Caki2 (cell line): Measurements from ENCODE around the gene CROCC2. TPM values are rescaled to one million over a fixed set of nuclear protein-coding genes. Genes with fewer than 3 reads are reported as not detected.

Source experiments
- DNase-seq: peaks from one replicate; pipeline ENCODE4 v3.0.0-alpha.2; 2015; ENCODE audit warnings: low read depth
- in situ Hi-C: cut with HindIII; loops from 2 replicates; pipeline ENCODE4 v1.10.0; 2016; ENCODE audit warnings: low sequenced_read_pairs, low pct_unique_long_range_greater_than_20kb, mixed read lengths
- total RNA-seq: library from RNA; depleted of rRNA; stranded (reverse); fragments of >200 nt; shearing (Covaris generic); gene quantifications from 2 replicates; pipeline ENCODE4 v1.2.3, GENCODE V29; 2014; ENCODE audit warnings: low replicate concordance

Gene CROCC2
- total RNA-seq, 1 experiment from 2014 or later: not detected

DNA sequence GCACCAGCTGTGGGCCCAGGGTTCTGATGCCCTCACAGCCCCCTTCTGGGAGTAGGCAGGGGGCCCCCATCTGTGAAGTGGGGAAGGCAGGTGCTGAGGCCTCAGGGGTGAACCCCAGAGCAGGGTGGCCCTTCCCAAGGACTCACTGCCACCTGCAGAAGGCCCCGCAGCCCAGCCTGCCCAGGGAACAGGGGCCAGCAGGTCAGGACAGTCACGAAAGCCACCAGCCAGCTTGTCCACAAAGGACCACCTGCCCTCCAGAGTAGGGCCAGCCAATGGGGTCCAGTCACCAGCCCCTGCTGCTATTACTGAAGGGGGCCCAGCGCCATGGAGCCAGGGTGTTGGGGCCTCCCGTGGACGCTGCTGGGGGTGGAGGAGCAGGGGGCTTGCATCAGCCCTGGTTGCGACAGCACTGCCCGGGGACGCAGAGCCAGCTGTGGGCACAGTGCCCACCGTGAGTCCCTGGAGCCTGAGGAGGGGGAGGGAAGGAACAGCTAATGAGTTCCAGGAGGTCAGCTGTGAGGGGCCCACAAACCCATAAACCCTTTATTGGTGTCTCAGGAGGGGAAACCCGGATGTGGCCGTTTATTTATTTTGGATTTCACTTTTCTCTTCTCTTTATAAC, 80.8 kb downstream of the CROCC2 start:
- DNase-seq: no peak
- in situ Hi-C loops: no loop called here

- in situ Hi-C loops: no loop called here
- no peak for DNase-seq
Measured at GRCh38 chr2:240987588-240987987, 81.5 kb downstream of the CROCC2 start.

GRCh38 chr2:240988146-240988545, 82.0 kb downstream of the CROCC2 start:
- DNase-seq: no peak
- in situ Hi-C loops: no loop called here

DNA sequence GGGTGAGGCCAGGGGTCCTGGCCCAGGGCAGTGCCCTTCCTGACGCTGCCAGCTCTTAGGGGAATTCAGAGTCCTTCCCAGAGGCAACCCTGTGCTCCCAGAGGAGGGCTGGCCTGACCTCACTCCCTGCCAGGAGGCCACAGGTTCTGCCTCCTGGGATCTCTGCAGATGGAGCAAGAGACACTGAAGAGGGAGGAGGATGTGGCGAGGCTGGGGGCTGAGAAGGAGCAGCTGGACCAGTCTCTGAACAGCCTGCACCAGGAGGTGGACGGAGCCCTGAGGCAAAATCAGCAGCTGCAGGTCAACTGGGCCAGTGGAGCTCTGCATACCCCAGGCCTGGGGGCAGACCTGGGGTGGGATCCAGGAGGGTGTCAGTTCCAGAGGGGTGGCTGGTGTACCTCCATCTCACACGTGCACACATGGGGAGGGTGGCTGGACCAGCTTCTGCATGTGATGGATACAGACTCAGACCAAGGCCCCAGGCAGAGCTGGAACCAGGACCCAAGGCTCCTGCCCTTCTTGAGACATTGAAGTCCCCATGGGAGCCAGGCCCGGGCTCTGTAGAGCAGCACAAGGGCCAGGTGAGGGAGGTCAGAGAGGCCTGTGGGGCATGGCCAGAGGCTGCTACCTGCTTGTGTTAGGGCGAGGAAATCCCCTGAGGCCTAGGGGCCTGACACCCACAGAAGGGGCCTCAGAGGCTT, 82.6 kb downstream of the CROCC2 start:
- DNase-seq: no peak
- in situ Hi-C loops: no loop called here

GRCh38 chr2:240989451-240990265, 83.5 kb downstream of the CROCC2 start:
- in situ Hi-C loops: no loop called here
- no peak for DNase-seq

GRCh38 chr2:240990266-240990529, 84.1 kb downstream of the CROCC2 start:
- DNase-seq: no peak
- in situ Hi-C loops: no loop called here

DNA sequence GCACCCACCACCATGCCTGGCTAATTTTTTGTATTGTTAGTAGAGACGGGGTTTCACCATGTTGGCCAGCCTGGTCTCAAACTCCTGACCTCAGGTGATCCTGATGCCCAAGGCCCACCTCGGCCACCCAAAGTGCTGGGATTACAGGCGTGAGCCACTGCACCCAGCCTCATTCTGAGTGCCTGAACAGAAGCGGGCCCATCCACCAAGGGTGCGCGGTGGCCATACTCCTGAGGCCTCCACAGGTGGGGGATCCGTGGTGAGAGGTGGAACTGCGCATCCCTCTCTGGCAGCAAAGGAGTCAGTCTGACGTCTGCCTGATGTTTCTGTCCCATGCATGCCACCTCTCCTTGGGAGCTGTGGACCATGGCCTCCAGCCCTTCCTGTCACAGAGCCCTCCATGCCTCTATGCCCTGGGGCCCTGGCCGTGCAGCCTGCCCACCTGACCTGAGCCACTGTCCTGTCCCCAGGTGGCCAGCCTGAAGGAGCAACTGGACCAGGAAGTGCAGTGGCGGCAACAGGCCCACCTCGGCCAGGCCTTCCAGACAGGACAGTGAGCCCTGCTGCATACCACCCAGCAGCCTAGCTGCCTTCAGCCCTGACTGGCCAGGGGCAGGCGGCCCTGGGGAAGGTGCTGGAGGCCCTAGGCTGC, 84.7 kb downstream of the CROCC2 start:
- in situ Hi-C loops: no loop called here
- DNase-seq: no peak

- in situ Hi-C loops: no loop called here
- peak; percentile 85 for DNase-seq
Measured at GRCh38 chr2:240991378-240992263, 85.5 kb downstream of the CROCC2 start.

GRCh38 chr2:240992572-240993291, 86.6 kb downstream of the CROCC2 start:
- in situ Hi-C loops: no loop called here
- DNase-seq: no peak

DNA sequence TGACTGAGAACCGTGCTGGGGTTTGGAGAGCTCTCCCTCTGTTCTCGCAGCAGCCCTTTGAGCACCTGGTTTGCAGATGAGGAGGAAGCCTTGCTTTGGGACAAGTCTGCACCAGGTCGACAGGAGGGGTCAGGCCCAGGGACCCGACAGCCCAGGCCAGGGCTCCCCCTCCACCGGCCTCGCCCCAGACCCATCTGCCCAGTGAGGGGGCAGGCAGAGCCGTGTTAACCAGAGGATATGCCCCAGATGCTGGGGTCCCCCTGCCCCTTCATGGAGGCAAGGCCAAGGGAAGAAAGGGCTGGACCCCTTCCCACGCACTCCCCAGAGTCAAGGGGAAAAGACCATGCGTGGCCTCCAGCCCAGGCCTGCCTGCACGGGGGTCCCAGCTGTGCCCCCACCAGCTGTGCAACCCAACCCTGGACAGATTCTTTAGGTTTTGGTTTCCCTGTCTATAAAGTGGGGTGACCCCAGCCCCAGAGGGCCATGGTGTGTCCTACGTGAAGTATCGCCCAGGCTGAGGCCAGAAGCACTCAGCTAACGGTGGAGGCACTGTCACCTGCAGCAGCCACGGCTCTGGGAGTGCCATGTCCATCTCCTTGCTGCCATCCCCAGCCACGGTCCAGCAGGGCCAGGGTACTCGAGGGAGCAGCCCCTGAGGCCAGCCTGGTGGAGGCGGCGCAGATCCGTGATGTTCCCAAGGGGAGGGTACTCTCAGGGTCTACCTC, 87.5 kb downstream of the CROCC2 start:
- DNase-seq: no peak
- in situ Hi-C loops: no loop called here

- no peak for DNase-seq
- in situ Hi-C loops: no loop called here
Measured at GRCh38 chr2:240994171-240994896, 88.2 kb downstream of the CROCC2 start.

- DNase-seq: no peak
- in situ Hi-C loops: no loop called here
Measured at GRCh38 chr2:240995041-240996021, 89.2 kb downstream of the CROCC2 start.

DNA sequence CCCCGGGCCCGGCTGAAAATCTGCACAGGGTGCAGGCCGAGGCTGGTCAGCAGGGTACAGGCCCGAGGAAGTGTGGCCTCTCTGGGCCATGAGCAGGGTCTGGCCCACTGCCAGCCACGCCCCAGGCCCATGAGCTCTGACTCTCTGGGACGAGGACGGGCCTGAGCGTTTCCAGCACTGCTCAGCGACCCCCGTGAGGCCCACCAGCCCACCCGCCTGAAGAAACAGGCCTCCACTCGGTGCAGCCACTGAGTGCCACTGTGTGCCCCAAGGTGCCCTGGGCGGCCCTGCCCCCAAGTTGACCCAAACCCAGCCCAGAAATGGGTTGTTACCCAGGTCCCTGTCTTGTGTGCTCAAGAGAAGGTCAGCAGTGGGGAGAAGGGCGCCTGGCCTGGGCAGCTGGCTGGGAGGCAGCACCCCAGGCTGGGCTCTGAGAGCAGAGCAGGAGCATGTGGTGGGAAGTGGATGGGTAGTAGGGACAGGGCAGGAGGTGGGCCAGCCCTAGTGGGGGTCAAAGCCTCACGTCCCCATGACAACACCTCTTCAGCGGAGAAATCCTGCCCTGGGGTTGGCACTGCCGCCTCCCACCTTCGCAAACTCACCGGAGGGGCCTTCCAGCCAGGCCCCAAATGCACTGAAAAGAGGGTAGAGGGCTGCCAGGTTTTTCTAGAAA, 90.2 kb downstream of the CROCC2 start:
- no peak for DNase-seq
- in situ Hi-C loops: no loop called here

- in situ Hi-C loops: no loop called here
- DNase-seq: no peak
Measured at GRCh38 chr2:240996834-240997140, 90.7 kb downstream of the CROCC2 start.
